GM19455 (cell line): ENCODE results near the gene CAMSAP3.

Experiments
- ATAC-seq: cut with Tn5 transposase; IDR thresholded peaks from one replicate; pipeline ENCODE4 v1.9.1; 2021; ENCODE audit not compliant: unreplicated experiment

Gene CAMSAP3

DNA sequence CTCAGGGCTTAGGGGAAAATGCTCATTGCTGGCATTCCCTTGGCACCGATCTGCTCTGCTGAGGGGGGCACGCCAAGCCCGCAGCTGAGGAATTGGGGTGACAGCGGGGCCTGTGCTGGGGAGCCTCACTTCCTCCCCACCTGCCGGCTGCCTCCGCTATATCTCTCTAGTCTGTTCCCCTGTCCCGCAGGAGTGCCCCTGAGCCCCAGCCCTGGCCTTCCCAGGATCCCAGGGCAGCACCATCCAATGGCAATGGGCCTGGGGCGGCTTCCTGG, 50.7 kb downstream of the CAMSAP3 start:
- no peak for ATAC-seq

DNA sequence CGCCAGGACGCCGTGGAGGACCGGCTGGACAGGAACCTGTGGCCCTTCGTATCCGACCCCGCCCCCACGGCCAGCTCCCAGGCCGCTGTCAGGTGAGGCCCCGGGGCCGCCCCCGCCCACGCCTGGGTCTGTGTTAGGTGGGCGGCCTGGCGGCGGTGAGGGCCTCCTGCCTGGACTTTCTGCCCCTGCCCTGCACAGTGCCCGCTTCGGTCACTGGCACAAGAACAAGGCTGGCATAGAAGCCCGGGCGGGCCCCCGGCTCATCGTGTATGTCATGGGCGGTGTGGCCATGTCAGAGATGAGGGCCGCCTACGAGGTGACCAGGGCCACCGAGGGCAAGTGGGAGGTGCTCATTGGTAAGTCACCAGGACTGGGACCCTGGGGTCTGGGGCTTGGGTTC, 51.5 kb downstream of the CAMSAP3 start:
- no peak for ATAC-seq

DNA sequence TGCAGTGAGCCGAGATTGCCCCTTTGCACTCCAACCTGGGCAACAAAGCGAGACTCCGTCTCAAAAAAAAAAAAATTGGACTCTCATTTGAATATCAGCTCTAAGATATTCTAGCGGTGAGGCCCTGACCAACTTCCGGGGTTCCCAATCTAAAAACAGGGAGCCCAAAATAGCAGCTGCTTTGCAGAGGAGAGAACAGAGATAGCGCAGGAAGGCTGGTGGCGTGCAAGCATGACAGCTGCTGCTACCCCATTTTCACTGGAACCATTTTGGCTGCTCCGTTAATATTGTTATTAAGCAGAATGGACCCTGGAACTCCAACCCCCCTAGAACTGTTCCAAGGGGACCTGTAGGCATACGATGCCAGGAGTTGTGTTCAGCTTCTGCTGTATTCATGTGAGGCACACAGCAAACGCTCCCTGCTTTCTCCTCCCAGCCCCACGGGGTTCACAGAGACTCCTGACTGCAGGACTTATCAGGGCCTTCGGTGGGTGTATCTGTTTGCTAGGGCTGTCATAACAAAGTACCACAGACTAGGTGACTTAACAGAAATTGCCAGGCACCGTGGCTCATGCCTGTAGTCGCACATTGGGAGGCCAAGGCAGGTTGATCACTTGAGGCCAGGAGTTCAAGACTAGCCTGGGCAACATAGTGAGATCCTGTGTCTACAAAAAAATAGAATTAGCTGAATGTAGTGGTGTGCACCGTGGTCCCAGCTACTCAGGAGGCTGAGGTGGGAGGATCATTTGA, 52.8 kb downstream of the CAMSAP3 start:
- no peak for ATAC-seq

DNA sequence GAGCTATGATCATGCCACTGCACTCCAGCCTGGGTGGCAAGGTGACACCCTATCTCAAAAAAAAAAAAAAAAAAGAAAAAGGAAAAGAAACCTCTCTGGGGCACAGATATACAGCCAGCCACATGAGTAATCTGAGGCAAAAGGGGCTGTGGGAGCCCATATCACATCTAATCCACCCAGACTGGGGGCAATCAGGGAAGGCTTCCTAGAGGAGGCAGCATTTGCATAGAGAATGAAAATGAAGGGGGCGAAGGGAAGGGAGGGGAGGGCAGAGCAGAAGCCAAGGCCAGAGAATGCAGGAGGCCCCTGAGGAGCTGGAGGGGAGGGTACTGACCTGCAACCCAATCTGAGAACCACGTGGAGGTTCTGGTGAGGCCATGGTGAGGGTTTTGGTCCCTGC, 54.5 kb downstream of the CAMSAP3 start:
- no peak for ATAC-seq

- ATAC-seq, result no peak
Measured at GRCh38 chr19:7652061-7652641, 56.5 kb downstream of the CAMSAP3 start.

GRCh38 chr19:7654401-7654800, 58.7 kb downstream of the CAMSAP3 start:
- ATAC-seq, result no peak

GRCh38 chr19:7655581-7655980, 59.9 kb downstream of the CAMSAP3 start:
- ATAC-seq, result no peak

DNA sequence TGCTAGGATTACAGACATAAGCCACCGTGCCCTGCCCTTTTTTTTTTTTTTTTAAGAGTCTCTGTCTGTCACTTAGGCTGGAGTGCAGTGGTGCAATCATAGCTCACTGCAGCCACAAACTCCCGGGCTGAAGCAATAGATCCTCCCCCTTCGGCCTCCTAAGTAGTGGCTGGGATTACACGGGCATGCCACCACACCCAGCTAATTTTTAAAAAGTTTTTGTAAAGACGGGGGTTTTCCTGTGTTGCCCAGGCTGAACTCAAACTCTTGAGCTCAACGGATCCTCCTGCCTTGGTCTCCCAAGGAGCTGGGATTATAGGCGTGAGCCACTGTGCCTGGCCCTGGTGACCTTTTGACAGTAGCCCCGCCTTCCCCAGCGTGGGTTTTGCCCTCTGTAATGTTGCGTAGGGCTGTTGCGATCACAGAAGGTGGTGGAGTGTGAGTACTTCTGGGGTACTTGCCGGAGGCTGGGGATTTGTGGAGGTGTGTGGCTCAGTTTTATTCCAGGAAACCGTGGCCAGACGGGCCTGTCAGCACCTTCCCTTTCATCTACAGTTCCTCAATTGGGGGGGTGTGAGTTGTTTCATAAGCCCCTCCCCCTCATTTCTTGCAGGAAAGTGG, 61.6 kb downstream of the CAMSAP3 start:
- ATAC-seq, result no peak

DNA sequence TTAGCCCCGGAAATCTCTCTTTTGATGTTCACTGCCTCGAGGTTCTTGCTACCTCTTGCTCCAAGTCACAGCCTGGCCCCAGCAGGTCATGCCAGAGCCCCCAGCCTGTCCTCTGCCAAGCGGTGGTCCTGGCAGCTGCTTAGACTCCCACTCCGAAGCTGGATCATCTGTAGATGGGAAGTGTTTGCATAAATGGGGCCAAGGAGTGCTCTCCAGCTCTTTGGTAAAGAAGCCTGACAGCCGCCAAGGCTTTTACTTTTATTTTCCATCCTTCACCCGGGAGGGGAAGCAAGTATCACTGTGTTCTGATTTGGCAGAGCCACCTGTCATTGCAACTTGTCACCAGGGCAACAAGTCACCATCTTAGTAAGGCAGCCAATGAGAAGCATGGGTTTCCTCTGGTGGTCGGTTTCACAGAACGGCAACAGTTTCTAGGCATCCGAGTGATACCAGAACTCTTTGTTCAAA, 62.6 kb downstream of the CAMSAP3 start:
- peak; percentile 73 for ATAC-seq

- no peak for ATAC-seq
Measured at GRCh38 chr19:7661744-7662538, 66.3 kb downstream of the CAMSAP3 start.

DNA sequence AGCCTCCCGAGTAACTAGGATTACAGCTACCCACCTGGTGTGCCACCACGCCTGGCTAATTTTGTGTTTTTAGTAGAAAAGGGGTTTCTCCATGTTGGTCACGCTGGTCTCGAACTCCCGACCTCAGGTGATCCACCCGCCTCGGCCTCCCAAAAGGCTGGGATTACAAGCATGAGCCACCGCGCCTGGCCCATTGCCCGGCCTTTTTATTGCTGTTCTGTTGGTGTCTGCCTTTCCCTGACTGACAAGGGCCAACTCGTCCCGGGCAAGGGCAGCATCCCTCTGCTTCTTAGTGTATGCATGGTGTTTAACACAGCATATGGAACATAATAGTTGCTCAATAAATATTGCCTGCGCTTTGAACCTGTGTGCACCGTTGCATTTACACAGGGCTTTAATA, 67.0 kb downstream of the CAMSAP3 start:
- ATAC-seq, result no peak

DNA sequence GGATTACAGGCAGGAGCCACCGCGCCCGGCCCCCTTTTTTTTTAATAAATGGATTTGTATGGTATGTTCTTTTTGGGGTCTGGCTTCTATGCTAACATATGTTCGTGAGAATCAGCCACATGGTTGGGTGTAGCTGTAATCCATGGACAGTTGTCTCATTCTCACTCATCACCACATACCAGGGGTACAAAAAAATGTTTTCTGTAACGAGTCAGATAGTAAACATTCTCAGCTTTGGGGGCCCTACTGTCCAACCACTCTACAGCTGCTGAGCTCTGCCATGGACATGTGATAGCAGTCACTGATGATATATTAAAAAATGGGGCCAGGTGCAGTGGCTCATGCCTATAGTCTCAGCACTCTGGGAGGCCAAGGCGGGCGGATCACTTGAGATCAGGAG, 68.0 kb downstream of the CAMSAP3 start:
- ATAC-seq, result no peak

- ATAC-seq, result no peak
Measured at GRCh38 chr19:7665076-7665475, 69.4 kb downstream of the CAMSAP3 start.
